Measurements from ENCODE around the gene WDR7. TPM values are rescaled to one million over a fixed set of nuclear protein-coding genes. Genes with fewer than 3 reads are reported as not detected.
A peak's percentile ranks its signal among the peaks of the same experiment; 100 is the strongest.

Gene WDR7
- total RNA-seq, 1 donor from 2014 or later = 21.5 TPM

DNA sequence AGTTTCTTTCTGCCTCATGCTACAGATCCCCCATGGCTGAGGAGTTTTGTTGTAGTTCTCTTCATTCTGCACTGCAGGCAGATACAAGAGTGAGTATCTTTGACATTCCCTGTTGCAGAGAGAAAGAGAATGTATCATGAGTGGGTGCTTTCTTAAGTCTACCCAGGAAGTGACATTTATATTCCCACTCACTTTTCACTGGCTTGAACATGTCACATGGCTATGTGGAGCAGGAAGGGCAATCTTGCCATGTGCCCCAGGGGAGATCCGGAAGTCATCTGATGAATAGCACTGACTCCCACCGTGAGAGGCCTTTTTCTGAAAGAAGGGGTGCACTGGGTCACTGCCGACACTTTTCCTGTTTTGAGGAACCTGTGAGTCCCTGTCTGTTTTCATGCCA is 429.3 kb downstream of the WDR7 start:
- no peak for DNase-seq (ENCODE audit: low read depth)

GRCh38 chr18:57081899-57082298 is 430.7 kb downstream of the WDR7 start:
- DNase-seq (ENCODE audit: low read depth) = no peak

GRCh38 chr18:57083485-57083884 is 432.3 kb downstream of the WDR7 start:
- peak; percentile 22 for DNase-seq (ENCODE audit: low read depth)

DNA sequence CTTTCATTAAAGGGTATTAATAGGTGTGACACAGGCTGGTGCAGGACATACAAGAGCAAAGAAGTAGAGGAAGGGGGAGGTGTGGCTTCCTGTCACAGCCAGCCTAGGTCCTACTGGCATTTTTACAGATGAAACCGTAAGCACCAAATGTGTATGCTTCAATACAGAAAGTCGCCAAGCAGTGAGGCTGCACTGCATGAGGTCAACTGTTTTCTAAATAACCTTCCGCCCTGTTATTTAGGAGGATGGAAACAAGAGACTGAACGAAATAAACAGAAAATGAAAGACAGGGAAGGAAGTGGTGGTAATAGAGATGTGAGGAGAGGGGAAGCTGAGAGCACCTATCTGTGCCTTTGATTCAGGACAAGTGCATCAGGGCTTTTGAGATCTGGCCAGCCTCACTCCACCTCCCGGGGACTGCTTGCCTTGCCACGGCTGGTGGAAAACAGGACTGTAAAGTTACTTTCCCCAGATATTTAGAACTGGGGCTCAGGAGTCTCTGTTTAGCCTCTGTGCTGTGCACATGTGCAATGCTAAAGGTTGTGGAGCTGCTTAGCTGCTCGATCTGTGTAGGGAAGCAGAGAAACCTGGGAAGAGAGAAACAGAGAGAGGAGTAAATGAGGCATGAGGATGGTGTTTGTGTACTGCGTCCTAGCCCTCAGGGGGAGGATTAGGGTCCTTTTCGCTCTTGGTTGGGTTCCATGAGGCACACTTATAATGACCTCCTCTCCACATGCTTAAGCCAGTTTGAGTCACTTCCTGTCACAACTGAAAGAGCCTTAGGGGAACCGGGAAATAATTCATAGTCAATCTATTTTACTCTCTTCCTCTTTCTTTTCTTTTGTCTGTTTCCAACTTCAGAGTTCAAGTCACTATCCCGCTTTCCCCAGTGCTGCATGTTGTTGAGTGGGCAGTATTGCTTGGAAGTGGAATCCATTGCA is 433.4 kb downstream of the WDR7 start:
- peak; percentile 7 for DNase-seq (ENCODE audit: low read depth)

- no peak for DNase-seq (ENCODE audit: low read depth)
Measured at GRCh38 chr18:57085371-57085770, 434.2 kb downstream of the WDR7 start.

DNA sequence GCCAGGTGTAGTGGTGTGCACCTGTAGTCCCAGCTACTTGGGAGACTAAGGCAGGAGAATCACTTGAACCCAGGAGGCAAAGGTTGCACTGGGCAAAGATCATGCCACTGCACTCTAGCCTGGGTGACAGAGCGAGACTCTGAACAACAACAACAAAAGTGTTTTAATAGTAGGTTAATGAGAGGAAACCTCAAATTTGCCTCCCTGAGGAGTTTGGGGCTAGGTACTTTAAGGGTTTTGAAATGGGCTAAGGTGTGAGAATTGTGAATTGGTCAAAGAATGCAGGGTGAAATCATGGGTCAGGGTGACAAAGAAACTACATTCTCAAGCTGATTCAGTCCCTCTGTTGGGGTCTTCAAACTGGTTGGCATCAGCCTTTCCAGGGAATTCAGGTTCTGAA is 435.0 kb downstream of the WDR7 start:
- DNase-seq (ENCODE audit: low read depth) = no peak

Other genes starting within 250 kb of the WDR7 start
- 59.9 and 76.7 TPM in 2 replicates for gene TXNL1, start 12.8 kb upstream of the WDR7 start, total RNA-seq